GM15510 (cell line): ENCODE data around the gene UNC5C.

Experiments used
- POLR2A ChIP-seq: IDR thresholded peaks from 3 replicates; pipeline ENCODE4 v1.6.1; 2011; ENCODE audit warnings: borderline replicate concordance; ENCODE audit not compliant: insufficient read length; ENCODE audit errors: extremely low read depth

Gene UNC5C

DNA sequence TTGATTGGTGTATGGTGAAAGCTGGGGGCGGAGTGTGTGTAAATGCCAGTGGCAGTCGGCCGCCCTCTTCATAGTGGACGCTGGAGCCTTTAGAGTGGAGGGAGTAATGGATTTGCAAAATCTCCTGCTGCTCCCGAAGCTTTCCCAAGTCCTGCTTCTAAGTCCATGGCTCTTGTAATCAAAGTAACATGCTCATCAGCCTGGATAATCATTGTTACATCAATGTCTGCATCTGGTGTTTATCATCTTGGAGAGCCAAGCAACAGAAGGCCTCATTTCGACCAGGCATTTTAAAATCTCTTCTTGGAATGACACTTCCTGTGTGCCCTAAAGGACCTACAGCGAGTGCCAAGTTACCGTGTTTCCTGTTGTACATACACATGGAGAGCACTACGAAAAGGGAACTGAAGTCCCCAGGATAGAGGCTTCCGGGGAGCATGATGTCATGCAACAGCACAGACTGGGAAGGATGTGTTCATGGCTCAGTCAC, 32.2 kb downstream of the UNC5C start:
- TF ChIP-seq POLR2A, result no peak

DNA sequence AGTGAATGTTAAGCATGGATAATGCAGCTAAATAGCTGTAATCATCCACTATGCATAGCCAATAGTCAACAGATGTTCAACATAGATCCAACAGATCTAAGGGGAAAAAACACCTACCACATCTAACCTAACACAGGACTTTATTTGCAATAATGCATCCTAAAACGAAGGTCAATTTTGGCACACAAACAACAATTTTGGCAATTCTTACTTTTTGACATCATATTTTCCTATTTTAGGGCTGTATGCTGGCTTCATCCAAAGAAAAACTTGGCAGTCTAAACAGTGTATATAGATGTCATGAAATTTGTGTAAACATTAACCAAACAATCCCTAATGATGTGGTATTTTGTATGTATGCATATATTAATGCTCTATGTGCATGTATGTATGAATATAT, 33.2 kb downstream of the UNC5C start:
- no peak for TF ChIP-seq POLR2A

DNA sequence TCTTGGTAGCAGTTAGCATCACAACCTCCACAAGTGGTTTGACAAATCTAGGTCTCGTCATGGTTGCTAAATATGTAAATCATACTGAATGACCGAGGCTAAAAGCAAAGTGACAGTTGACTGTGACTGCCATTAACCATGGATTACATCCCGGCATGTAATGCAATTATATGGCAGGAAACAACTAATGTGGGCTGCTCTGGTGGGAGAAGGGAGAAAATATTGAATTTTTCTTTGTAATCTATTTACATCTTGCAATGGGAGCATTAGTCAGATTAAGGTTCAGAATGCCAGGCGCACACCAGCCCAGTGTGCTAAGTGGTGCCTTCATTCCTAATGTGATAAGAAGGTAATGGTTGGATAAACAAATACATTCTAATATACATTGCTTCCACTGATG, 35.8 kb downstream of the UNC5C start:
- TF ChIP-seq POLR2A, result no peak

DNA sequence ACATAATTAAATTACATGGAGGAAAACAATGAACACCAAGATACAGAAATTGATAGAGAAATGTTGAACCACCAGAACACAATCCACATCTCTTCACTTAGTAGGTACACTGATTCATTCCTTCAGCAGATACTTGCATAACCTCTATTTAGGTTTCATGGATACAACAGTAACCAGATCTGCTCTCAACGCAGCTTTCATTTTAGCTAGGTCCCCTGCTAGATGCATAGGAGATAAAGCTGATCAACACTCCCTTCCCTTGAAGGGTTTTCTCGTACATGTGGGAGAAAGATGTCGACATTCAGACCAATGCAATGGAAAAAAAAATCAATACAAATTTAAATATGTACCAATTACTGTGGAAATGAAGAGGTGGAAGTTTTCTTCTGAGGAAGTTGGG, 37.3 kb downstream of the UNC5C start:
- TF ChIP-seq POLR2A, result no peak

DNA sequence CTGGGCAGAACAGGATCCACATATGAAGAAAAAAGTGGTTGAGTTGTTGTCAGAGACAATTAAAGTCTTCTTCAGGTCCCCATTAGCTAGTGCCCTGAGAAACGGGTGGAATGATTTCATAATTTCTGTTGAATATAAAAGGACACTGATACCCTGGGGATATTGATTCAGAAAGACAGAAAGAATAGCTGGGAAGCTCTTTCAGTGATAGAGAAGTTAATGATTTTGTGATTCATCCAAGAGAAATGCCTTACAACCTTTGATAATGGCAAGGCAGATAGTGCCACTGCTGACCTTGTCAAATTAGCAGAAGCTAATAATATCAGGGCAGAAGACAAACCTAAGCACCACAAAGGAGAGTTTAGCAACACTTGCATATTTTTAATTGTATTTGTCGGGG, 37.9 kb downstream of the UNC5C start:
- no peak for TF ChIP-seq POLR2A

DNA sequence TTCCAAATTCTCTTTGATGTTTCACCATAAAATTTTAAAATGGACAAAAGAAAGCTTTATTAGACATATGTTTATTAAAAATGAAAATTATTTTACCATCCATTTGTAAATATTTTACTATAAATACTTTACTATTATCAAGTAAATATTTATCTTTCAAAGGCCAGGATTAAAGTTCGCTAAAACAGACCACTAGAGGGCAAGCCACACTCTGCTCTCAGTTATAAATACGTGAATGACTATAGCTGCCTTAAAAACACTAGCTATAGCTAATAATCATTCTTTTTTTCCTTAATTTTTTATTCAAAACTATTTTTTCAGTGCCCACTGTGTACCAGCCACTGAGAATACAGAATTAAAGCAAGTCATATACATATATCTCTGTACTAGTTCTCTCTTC, 38.6 kb downstream of the UNC5C start:
- TF ChIP-seq POLR2A, result no peak

DNA sequence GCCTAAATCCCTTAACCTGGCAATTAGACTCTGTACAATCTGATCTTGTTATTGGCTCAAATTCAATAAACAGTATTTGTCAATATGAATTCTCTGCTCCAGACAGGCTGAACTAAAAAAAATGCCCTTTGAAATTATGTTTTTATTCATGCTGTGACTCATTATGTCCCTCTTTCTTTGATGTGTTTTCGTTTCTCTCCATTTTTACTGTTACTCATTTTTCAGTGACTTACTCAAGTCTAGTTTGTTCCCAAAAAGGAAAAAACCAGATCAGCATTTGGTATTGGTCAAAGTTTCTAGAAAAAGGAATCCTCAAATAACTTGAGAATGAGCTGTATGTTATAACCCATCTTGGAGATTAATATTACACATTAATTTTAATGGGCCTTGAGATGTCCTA, 40.4 kb downstream of the UNC5C start:
- TF ChIP-seq POLR2A, result no peak

DNA sequence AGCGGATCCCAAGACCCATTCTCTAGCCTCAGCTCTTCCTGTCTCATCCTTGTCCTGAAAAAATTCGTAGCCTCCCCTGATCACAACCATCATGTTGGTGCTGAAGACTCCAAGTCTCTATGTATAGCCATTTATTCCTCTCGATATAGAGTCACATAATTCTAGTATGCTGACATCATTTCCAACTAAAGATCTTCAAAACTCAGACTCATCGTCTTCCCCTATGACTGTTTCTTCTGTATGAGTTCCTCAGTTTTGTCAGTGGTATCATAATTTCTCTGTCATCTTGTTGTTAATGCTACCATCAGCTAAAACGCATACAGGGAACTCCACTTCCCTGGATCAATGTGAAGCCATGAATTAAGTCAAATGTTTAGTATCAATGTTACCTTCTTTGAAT, 41.2 kb downstream of the UNC5C start:
- no peak for TF ChIP-seq POLR2A

DNA sequence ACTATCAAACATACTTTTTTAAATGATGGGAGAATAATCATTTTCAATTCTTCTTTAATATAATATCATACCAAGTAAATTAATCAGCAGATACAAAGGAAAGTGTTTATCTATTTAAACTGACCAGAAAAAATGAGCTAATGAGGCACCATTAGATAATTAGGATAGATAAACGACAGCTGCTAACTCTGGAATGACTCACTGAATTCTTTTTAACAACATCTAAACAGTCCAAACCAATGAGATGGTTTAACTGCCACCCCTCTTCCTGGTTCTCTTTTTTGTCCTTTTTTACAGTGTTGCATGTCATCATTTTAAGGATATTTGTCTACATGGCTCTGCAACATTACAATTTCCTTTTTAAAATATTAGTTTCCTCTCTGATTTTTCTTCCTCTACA, 41.6 kb downstream of the UNC5C start:
- TF ChIP-seq POLR2A, result no peak

DNA sequence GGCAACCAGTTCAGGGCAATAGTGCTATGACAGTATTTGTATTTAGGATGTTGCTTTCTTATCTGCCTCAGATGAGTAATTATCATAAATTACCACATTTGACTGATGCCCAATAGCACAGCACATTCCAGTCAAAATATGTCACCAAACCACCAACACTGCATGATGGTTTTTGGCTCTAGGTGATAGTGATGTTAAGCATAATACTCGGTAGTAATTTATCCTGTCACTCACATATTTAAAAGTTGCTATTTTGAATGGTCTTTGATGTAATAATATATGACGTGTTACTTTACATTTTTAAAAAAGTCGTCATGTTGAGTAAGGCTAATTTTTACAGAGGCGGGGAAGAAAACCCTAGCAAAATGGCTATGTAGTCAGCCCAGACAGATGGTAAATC, 42.5 kb downstream of the UNC5C start:
- TF ChIP-seq POLR2A, result no peak

DNA sequence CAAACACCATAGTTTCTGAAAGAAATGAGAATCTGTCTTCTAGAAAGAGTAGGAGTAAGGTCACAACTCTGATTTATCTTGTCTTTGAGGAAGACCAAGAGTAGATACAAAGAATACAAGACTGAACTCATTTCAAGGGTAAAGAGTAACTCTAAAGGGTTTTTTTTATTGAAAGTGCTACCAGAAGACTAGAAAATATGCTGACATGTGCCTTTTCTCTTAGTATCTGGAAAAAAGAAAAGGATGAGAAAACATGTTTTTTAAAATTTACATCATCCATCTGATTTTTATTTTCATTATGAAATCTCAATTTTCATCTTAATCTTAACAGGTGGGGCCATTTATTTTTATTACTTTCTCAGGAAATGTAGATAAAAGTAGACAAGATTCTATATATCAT, 43.0 kb downstream of the UNC5C start:
- TF ChIP-seq POLR2A, result no peak

DNA sequence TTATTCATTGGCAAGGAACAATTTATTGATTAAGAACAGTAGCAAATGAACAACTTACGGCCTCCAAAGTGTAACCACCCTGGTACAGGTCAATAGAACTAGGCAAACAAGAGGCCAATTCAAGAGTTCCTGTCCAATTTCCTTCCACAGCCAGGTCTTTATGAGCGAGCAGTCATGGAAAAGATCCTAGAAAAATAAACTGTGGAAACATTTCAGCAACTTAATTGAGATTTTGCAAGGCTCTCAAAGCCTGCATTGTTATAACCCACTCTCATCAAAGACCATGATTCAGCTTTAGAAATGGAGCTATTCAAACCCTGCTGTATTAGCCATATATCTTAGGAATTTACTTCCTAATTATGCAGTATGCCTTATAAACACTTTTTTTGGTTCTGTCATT, 43.6 kb downstream of the UNC5C start:
- TF ChIP-seq POLR2A, result no peak

DNA sequence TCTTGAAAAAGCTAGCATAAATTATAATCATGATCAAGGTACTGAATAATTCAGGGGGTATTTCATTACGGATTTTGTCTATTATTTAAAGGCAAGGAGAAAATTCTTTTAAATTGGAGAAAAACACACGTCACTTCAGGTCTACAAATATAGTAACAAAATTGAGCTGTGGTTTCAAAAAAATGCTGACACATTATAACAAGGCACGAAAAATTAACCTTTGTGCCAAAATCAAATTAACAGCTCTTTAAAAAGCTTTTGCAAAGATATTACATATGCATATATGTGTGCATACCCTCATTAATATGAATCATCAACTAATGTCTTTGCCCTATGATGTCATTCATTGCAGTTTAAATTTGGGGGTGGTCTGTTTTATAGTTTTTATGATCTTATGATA, 44.3 kb downstream of the UNC5C start:
- no peak for TF ChIP-seq POLR2A

DNA sequence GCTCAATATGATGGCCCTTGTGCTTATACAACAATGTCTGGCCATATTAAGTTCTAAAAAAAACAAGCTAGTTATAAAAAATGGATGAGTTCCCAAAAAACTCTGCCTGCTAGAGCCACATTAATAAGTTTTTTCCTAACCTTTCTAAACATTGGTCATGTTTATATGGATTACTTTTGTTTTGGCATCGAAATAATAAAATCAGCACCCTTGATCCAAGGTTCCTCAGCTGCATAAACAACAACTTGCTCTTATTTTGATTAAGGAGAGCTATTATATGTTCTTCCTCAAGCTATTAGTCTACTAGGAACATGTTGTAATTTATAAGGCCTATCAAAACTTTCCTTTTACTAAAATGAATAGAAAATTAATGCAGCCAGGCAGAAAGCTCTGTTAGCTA, 48.4 kb downstream of the UNC5C start:
- no peak for TF ChIP-seq POLR2A

DNA sequence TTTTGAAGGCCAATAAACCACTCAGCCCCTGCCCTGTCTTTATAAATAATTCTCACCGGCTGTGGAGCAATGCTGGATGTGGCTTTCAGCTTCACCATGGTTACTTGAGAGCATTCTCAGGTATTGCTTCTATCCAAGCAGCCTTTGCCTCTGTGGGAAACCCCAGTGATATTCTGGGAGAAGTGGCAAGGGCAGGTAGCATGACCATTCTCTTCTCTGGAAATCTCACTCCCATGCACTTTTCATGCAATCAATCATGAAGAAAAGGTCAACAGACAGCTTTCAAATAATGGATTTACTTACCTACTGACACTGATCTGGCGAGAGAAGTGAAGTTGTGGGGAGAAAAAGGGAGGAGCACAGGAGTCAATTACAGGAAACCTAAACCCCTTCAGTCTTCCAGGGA, 49.5 kb downstream of the UNC5C start:
- TF ChIP-seq POLR2A, result no peak

DNA sequence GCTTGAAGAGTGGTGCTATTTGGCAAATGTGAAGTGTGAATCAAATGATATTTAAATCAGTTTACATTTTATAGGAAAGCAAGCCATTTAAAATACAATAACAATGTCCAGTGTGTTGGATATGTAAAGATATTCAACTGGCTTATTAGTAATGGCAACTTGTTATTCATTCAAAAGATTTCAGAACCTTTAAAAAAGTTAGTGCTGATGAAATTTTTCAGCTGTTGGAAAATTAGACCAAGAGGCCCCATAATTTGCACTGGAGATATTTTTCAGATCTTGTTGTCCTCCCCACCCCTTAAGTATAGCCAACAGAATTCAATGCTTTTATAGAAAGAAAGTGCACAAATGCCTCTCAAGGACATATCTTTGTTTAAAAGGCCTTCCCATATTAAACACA, 54.6 kb downstream of the UNC5C start:
- TF ChIP-seq POLR2A, result no peak

DNA sequence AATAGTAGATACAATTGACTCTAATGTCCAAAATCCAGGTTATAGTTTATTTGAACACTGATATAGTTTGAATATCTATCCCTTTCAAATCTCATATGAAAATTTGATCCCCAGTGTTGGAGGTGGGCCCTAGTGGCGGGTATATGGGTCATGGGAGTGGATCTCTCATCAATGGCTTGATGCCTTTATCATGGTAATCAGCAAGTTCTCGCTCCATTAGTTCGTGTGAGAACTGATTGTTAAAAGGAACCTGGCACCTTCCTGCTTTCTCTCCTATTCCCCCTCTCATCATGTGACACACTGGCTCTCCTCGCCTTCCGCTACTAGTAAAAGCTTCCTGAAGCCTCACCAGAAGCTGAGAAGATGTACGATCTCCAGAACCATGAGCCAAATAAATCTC, 70.1 kb downstream of the UNC5C start:
- no peak for TF ChIP-seq POLR2A

DNA sequence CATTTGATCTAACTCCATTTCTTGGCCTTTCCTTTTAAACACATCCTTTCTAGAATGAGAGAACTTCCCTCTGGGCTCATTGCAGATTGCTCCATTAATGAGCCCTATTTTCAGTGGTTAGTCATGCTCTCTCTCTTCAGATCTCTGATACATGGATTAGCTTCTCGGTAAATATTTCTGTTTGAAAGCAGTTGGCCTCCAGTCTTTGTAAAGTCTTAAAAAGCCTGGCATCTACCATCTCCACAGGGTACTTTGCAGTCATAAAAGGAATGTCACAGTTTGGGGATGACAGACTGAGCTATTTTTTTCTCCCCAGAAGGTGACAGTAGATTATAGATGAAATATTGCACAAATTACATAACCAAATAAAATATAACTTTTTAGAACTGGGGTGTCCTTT, 72.7 kb downstream of the UNC5C start:
- TF ChIP-seq POLR2A, result no peak

DNA sequence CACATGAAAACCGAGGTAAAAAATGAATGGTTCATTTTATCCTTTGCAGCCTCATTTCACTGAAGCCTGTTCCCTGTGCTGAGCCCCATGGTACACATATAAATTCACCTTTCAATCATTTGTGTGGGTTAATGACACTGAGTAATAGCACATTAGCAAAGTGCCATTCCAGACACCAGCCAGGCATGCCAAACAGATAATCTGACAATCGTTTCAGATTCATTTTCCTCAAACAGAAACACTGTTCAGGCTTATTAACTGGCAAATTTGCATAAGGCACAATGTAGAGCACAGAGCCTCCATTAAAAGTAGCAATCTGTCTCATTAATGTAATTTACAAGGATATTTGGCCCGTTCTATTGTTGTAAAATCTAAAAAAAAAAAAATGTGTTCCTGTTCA, 76.2 kb downstream of the UNC5C start:
- no peak for TF ChIP-seq POLR2A

DNA sequence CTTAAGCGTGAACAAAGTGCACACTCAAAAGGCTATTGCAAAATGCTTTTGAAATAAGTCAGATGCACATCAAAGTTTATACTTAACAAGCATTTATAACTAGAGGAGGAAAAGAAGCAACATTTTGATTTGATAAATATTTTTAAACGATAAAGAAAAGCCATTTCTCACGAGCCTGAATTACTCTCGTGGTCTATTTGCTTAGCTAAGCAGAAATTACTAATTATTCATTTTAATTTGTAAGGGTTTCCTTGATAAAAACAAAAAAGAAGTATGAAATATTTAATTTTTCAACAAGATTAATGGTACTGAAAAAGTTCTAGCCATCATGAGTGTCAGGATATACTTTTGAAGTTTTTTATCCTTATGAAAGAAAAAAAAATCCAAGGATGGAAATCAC, 78.2 kb downstream of the UNC5C start:
- TF ChIP-seq POLR2A, result no peak
